ENCODE data around the gene RRP15. TPM values are rescaled to one million over a fixed set of nuclear protein-coding genes. Genes with fewer than 3 reads are reported as not detected.

The RRP15 gene
- total RNA-seq, 1 donor from 2014 or later, result 9.0 TPM

- no peak overlapping the region for H3K4me3 ChIP-seq (ENCODE audit: low read depth, low read length)
- TF ChIP-seq CTCF (conservative IDR thresholded peaks at IDR 0.05; ENCODE audit: low read depth, low read length), result no peak
- DNase-seq (ENCODE audit: low read depth), result no peak
Measured at GRCh38 chr1:218364028-218364710, 79.1 kb downstream of the RRP15 start.

- no peak for TF ChIP-seq CTCF (conservative IDR thresholded peaks at IDR 0.05; ENCODE audit: low read depth, low read length)
- no peak overlapping the region for H3K4me3 ChIP-seq (ENCODE audit: low read depth, low read length)
- no peak for DNase-seq (ENCODE audit: low read depth)
Measured at GRCh38 chr1:218365226-218365999, 80.3 kb downstream of the RRP15 start.

DNA sequence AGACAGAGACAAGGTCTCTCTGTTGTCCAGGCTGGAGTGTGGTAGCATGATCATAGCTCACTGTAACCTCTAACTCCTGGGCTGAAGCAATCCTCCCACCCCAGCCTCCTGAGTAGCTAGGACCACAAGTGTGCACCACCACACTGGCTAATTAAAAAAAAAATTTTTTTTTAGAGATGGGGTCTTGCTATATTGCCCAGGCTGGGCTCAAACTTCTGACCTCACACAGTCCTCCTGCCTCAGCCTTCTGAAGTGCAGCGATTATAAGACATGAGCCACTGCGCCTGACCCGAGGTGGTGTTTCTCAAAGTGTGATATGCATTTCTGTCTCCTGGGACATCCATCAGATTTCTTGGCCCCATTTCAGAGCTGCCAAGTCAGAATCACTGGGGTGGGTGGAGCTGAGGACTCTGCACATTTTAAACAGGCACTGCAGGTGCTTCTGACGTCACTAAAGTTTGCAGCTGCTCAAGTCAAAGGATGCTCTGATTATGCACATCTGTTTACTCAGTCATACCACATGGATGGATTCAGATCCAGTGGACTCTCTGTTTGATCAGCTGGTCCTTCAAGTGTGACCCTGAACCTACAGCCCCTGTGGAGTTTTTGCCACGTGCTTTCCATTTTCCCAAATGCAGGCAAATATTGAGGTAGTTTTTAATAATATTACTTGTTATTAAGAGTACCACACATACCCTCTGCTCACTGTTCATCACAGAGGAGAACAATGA is 81.4 kb downstream of the RRP15 start:
- TF ChIP-seq CTCF (conservative IDR thresholded peaks at IDR 0.05; ENCODE audit: low read depth, low read length), result no peak
- DNase-seq (ENCODE audit: low read depth), result no peak
- no peak overlapping the region for H3K4me3 ChIP-seq (ENCODE audit: low read depth, low read length)

DNA sequence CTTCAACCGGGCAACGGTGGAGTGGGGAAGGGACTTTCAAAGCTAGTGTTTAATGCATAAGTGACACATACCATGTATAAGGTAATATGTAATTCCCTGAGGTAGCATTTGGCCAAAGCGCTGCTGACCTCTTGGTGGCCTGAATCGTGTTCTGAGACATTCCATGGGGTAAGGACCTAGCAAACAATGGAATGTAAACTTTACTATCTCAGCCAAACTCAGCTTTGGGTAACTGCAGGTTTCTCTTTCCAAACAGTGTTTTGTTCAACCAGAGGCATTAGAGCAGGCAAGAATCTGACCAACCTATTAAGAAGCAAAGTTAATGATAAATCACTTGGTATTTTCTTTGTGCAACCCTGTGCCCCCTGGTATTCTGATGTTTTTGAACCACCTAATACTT is 82.0 kb downstream of the RRP15 start:
- no peak overlapping the region for H3K4me3 ChIP-seq (ENCODE audit: low read depth, low read length)
- DNase-seq (ENCODE audit: low read depth), result no peak
- TF ChIP-seq CTCF (conservative IDR thresholded peaks at IDR 0.05; ENCODE audit: low read depth, low read length), result no peak

- DNase-seq (ENCODE audit: low read depth), result no peak
- no peak for TF ChIP-seq CTCF (conservative IDR thresholded peaks at IDR 0.05; ENCODE audit: low read depth, low read length)
- H3K4me3 ChIP-seq (ENCODE audit: low read depth, low read length), result no peak overlapping the region
Measured at GRCh38 chr1:218368686-218369085, 83.6 kb downstream of the RRP15 start.

DNA sequence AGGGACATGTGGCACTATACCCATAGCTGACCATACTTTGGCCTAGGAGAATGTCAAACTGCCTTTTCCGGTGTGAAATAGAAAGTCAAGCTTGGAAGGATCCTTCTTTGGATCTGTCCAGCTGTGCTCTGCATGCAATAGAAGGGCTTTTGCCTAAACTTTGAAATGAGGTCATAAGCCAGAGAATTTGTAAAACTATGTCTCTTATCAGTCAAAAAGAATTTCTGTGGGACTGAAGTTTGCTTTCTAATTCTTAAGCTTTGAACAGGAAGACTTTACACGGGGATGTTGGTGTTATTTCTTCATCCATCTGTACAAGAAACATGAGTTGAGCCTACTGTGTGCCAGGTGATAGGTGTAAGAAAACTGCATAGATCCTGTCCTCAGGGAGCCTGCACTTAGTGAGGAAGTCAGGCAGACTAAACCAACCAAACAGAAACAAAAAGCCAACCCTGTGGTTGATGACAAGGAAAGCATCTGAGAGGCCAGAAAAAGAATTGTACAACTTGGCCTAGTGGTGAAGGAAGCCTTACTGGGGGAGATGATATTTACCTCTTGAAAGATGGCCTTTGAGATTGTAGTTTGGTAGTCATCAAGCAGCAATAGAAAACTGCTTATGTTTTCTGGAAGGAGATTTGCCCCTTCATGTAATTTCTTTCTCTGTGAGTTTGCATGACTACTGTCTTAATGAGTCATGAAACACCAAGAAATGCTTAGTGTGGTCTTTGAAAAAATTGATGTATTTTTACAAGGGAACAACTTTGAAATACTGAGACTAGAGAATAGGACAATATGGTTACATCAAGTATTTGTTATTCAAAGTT is 84.8 kb downstream of the RRP15 start:
- no peak for TF ChIP-seq CTCF (conservative IDR thresholded peaks at IDR 0.05; ENCODE audit: low read depth, low read length)
- no peak overlapping the region for H3K4me3 ChIP-seq (ENCODE audit: low read depth, low read length)
- DNase-seq (ENCODE audit: low read depth), result no peak

Measured in epithelial cell of proximal tubule (primary cell).